HEK293 (cell line): ENCODE data around the gene KDM4B.

Experiments used
- BCL11A ChIP-seq: fragments of 450-650 bp; formaldehyde crosslinking; IDR thresholded peaks from 2 replicates; pipeline ENCODE4 v1.5.1; 2016; ENCODE audit warnings: low read depth, missing biosample characterization, missing genetic modification characterization
- KLF1 ChIP-seq: fragments of 450-650 bp; formaldehyde crosslinking; IDR thresholded peaks from 2 replicates; pipeline ENCODE4 v1.5.1; 2016; ENCODE audit warnings: missing biosample characterization, missing genetic modification characterization
- REPIN1 ChIP-seq: fragments of 450-650 bp; formaldehyde crosslinking; IDR thresholded peaks from 2 replicates; pipeline ENCODE4 v1.5.1; 2017; ENCODE audit warnings: missing biosample characterization, missing genetic modification characterization, low read depth
- TRIM28 ChIP-seq: IDR thresholded peaks from 2 replicates; pipeline ENCODE4 v1.6.1; 2011; ENCODE audit warnings: low read length, control low read depth, borderline replicate concordance
- ZNF184 ChIP-seq: fragments of 450-650 bp; IDR thresholded peaks from 2 replicates; pipeline ENCODE4 v1.5.1; 2018; ENCODE audit warnings: missing biosample characterization, mild to moderate bottlenecking, missing genetic modification characterization
- ZNF354C ChIP-seq: fragments of 450-650 bp; formaldehyde crosslinking; IDR thresholded peaks from 2 replicates; pipeline ENCODE4 v1.5.1; 2016; ENCODE audit warnings: missing biosample characterization, missing genetic modification characterization, low read depth, borderline replicate concordance
- ZNF654 ChIP-seq: fragments of 450-650 bp; formaldehyde crosslinking; IDR thresholded peaks from 2 replicates; pipeline ENCODE4 v1.5.1; 2016; ENCODE audit warnings: low read depth, missing biosample characterization, missing genetic modification characterization
- ZNF747 ChIP-seq: fragments of 450-650 bp; formaldehyde crosslinking; IDR thresholded peaks from 2 replicates; pipeline ENCODE4 v1.5.1; 2016; ENCODE audit warnings: missing biosample characterization, missing genetic modification characterization
- ZNF776 ChIP-seq: fragments of 450-650 bp; formaldehyde crosslinking; IDR thresholded peaks from 2 replicates; pipeline ENCODE4 v1.5.0; 2017; ENCODE audit warnings: missing biosample characterization, missing genetic modification characterization, borderline replicate concordance
- ZXDB ChIP-seq: fragments of 450-650 bp; formaldehyde crosslinking; IDR thresholded peaks from 2 replicates; pipeline ENCODE4 v1.5.1; 2016; ENCODE audit warnings: missing biosample characterization, missing genetic modification characterization
- TF ChIP-seq, protein P1 (sequence below): fragments of 450-650 bp; formaldehyde crosslinking; IDR thresholded peaks from 2 replicates; pipeline ENCODE4 v1.5.1; 2016; ENCODE audit warnings: missing biosample characterization, missing genetic modification characterization
- TF ChIP-seq, protein P2 (sequence below): fragments of 450-650 bp; formaldehyde crosslinking; IDR thresholded peaks from 2 replicates; pipeline ENCODE4 v1.5.1; 2016; ENCODE audit warnings: missing biosample characterization, missing genetic modification characterization
- TF ChIP-seq, protein P3 (sequence below): fragments of 450-650 bp; formaldehyde crosslinking; IDR thresholded peaks from 2 replicates; pipeline ENCODE4 v1.5.1; 2016; ENCODE audit warnings: missing biosample characterization, missing genetic modification characterization

DNA sequence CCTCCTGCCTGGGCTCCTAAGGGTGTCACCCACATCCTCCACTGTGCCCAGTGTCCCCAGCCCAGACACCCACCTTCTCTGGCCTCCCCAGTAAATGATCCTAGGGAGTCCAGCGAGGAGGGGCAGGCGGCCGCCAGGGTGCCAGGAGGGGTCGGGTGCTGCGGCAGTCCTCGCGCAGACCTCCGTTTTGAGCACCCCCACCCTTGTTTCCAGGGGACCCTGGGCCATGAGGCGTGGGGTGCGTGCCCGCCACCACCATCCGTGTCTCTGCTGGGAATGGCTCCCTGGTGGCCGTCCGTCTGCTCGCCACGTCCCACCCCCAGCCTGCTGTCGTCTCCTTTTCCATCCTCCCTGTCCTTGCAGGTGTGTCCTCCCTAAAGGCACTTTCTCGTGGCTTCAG is 133.0 kb downstream of the KDM4B start:
- TF ChIP-seq REPIN1 (tag by site-specific recombination) (no peak), ZXDB (no peak), TRIM28 (no peak), KLF1 (no peak), ZNF747 (tag by site-specific recombination) (no peak), ZNF654 (tag by site-specific recombination) (no peak), BCL11A (no peak), ZNF184 (tag by site-specific recombination) (no peak), ZNF354C (tag by site-specific recombination) (no peak), ZNF776 (tag by site-specific recombination) (no peak)
- TF ChIP-seq, protein P1, sequence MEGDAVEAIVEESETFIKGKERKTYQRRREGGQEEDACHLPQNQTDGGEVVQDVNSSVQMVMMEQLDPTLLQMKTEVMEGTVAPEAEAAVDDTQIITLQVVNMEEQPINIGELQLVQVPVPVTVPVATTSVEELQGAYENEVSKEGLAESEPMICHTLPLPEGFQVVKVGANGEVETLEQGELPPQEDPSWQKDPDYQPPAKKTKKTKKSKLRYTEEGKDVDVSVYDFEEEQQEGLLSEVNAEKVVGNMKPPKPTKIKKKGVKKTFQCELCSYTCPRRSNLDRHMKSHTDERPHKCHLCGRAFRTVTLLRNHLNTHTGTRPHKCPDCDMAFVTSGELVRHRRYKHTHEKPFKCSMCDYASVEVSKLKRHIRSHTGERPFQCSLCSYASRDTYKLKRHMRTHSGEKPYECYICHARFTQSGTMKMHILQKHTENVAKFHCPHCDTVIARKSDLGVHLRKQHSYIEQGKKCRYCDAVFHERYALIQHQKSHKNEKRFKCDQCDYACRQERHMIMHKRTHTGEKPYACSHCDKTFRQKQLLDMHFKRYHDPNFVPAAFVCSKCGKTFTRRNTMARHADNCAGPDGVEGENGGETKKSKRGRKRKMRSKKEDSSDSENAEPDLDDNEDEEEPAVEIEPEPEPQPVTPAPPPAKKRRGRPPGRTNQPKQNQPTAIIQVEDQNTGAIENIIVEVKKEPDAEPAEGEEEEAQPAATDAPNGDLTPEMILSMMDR (tag by site-specific recombination) = no peak
- TF ChIP-seq, protein P2, sequence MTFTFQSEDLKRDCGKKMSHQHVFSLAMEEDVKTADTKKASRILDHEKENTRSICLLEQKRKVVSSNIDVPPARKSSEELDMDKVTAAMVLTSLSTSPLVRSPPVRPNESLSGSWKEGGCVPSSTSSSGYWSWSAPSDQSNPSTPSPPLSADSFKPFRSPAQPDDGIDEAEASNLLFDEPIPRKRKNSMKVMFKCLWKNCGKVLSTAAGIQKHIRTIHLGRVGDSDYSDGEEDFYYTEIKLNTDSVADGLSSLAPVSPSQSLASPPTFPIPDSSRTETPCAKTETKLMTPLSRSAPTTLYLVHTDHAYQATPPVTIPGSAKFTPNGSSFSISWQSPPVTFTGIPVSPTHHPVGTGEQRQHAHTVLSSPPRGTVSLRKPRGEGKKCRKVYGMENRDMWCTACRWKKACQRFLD (tag by site-specific recombination) = no peak
- TF ChIP-seq, protein P3, sequence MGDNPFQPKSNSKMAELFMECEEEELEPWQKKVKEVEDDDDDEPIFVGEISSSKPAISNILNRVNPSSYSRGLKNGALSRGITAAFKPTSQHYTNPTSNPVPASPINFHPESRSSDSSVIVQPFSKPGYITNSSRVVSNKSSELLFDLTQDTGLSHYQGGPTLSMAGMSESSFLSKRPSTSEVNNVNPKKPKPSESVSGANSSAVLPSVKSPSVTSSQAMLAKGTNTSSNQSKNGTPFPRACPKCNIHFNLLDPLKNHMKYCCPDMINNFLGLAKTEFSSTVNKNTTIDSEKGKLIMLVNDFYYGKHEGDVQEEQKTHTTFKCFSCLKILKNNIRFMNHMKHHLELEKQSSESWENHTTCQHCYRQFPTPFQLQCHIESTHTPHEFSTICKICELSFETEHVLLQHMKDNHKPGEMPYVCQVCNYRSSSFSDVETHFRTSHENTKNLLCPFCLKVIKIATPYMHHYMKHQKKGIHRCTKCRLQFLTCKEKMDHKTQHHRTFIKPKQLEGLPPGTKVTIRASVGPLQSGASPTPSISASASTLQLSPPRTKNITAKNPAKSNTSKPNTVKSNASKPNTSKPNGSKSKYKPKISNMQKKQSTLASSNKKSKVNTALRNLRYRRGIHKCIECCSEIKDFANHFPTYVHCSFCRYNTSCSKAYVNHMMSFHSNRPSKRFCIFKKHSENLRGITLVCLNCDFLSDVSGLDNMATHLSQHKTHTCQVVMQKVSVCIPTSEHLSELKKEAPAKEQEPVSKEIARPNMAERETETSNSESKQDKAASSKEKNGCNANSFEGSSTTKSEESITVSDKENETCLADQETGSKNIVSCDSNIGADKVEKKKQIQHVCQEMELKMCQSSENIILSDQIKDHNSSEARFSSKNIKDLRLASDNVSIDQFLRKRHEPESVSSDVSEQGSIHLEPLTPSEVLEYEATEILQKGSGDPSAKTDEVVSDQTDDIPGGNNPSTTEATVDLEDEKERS (tag by site-specific recombination) = no peak
